GM18858 (cell line): ENCODE data around the gene GRM7.

Experiments
- ATAC-seq: cut with Tn5 transposase; IDR thresholded peaks from one replicate; pipeline ENCODE4 v1.9.1; 2021; ENCODE audit not compliant: unreplicated experiment

GRM7 gene

GRCh38 chr3:7567160-7567559 is 706.2 kb downstream of the GRM7 start:
- no peak for ATAC-seq

DNA sequence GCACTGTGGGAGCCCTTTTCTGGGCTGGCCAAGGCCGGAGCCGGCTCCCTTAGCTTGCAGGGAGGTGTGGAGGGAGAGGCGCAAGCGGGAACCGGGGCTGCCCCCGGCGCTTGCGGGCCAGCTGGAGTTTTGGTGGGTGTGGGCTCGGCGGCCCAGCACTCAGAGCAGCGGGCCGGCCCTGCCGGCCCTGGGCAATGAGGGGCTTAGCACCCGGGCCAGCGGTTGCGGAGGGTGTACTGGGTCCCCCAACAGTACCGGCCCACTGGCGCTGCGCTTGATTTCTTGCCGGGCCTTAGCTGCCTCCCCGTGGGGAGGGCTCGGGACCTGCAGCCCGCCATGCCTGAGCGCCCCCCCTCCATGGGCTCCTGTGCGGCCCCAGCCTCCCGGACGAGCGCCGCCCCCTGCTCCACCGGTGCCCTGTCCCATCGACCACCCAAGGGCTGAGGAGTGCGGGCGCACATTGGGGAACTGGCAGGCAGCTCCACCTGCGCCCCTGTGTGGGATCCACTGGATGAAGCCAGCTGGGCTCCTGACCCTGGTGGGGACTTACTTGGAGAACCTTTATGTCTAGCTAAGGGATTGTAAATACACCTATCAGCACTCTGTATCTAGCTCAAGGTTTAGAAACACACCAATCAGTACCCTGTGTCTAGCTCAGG is 707.7 kb downstream of the GRM7 start:
- no peak for ATAC-seq

GRCh38 chr3:7573330-7573729 is 712.4 kb downstream of the GRM7 start:
- no peak for ATAC-seq

GRCh38 chr3:7574435-7574834 is 713.5 kb downstream of the GRM7 start:
- no peak for ATAC-seq

- no peak for ATAC-seq
Measured at GRCh38 chr3:7576071-7576470, 715.2 kb downstream of the GRM7 start.

DNA sequence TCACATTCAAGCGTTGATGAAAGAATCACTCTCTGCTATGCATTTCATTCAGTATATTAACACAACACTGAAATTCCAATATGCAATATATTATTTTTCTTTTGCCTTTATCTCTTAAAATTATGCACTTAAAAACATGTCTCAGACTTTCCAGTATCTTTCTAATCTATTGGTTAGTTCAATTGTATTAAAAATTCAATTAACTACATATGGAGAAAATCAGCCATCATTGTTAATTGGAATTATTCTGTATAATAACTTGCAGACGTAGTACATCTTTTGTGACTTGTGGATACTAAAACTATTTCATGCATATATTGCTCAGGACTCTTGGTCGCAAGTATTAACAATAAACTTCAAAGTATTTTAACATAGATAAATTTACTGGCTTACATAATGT is 715.6 kb downstream of the GRM7 start:
- no peak for ATAC-seq

- ATAC-seq, result no peak
Measured at GRCh38 chr3:7577513-7577912, 716.6 kb downstream of the GRM7 start.

DNA sequence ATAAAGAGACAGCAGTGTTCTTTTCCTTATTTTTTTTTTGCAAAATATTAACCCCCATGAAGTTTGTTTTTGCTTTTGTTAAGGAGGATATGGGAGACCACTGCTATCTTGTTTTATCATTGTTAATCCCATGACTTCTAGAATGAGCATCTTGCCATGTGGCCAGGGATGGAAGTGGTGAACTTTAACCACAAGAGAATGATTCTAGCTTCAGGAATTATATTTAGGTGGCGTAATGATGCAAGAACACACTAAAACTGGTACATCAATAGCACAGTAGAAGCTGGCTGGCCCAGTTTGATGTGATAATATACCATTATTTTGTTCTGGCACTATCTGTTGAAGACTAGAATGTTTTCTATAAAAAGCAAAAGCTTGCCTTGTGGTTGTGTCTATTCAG is 720.9 kb downstream of the GRM7 start:
- ATAC-seq, result no peak

GRCh38 chr3:7585052-7585451 is 724.1 kb downstream of the GRM7 start:
- no peak for ATAC-seq

DNA sequence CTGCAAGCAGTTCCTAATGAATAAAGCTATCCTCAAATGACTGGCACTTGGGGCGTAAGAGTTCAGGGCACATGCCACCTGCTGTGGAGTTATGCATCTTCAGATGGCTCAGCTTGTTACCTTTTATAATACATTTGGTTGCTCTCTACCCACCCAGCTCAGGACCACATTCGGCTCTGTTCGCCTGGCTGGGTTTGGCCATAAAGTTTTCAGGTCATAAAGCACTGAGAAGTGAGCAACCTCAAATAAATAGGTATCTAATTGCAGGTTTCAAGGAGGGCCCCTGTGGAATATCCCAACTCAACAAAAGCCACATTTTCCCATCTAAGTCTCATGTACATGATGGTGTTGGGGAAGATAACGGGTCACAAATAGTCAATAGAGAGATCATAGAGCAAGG is 727.3 kb downstream of the GRM7 start:
- ATAC-seq, result no peak

- no peak for ATAC-seq
Measured at GRCh38 chr3:7589526-7589925, 728.6 kb downstream of the GRM7 start.

GRCh38 chr3:7602297-7602696 is 741.4 kb downstream of the GRM7 start:
- ATAC-seq, result no peak

DNA sequence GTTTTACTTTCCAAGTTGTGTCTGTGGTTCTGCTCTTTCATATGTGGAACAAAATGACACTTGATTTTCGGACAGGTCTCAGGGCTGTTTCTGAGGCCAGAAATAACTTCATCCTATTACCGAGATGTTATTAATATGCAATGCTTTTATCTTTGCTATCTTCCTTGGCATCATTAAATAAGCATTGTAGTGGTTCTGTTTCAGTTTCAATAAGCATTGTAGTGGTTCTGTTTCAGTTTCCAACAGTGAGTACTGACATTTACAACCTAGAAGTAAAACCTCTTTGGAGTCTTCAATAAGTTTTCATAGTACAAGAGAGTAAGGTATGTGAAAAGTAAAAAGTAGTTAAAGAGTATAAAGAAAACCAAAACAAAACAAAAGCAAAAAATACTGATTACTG is 746.2 kb downstream of the GRM7 start:
- no peak for ATAC-seq

GRCh38 chr3:7607676-7608075 is 746.8 kb downstream of the GRM7 start:
- no peak for ATAC-seq

- ATAC-seq, result no peak
Measured at GRCh38 chr3:7610634-7611033, 749.7 kb downstream of the GRM7 start.

DNA sequence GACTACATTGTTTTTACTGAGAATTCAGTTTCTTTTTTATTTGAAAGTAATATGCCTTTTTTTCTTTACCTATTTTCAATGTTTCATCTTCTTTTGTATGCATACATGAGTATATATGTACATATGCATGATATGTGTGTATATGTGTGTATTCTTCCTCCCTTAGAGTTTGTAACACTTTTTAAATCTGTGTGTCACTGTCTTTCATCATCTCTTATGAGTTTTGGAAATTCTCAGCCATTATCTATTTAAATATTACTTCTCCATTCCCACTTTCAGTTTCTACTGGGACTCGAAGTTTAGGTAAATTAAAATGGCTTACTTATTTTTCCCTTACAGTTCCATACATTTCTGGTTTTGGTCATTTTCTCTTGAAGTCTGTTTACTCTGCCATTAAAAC is 754.1 kb downstream of the GRM7 start:
- ATAC-seq, result no peak

DNA sequence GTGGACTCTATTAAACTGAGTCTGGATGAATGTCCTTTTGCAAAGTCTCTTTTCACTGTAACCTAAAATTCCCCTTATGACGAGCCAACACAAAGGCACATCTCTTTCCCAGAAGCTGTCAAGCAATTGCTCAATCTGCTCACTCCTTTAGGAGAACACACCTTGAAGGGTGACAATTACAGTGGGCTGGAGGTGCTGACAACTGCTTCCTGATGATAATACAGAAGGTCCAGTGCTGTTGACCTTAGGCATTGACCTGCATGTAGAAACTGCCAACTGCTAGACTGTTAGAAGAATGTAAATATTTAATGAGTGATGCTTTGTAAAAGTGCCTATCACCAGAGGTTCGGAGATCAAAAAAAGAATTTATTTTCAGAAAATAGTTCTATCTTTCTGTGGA is 757.7 kb downstream of the GRM7 start:
- no peak for ATAC-seq

GRCh38 chr3:7620401-7620800 is 759.5 kb downstream of the GRM7 start:
- ATAC-seq, result no peak

GRCh38 chr3:7621046-7621630 is 760.2 kb downstream of the GRM7 start:
- no peak for ATAC-seq

DNA sequence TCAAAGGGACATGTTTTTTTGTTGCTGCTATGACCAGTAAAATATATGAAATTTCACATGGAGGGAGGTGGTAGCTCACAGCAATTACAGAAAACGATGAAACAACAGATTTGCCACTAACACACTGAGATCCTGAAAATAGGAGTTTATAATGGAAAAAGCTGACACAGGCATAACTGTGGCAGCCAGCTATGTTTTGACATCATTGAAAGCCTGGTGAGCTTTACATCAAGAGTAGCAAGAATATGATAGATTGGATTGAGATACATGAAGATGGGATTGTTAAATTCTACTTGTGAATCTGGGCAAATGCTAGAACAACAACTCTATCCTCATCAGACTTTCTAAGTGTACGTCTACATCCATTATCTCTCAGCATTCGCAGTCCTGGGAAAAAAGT is 760.7 kb downstream of the GRM7 start:
- ATAC-seq, result no peak

- ATAC-seq, result no peak
Measured at GRCh38 chr3:7625021-7625420, 764.1 kb downstream of the GRM7 start.

- no peak for ATAC-seq
Measured at GRCh38 chr3:7630351-7630911, 769.5 kb downstream of the GRM7 start.

GRCh38 chr3:7630925-7631324 is 770.0 kb downstream of the GRM7 start:
- ATAC-seq, result no peak
